ENCODE measurements around the gene CNPY1.

The CNPY1 gene

DNA sequence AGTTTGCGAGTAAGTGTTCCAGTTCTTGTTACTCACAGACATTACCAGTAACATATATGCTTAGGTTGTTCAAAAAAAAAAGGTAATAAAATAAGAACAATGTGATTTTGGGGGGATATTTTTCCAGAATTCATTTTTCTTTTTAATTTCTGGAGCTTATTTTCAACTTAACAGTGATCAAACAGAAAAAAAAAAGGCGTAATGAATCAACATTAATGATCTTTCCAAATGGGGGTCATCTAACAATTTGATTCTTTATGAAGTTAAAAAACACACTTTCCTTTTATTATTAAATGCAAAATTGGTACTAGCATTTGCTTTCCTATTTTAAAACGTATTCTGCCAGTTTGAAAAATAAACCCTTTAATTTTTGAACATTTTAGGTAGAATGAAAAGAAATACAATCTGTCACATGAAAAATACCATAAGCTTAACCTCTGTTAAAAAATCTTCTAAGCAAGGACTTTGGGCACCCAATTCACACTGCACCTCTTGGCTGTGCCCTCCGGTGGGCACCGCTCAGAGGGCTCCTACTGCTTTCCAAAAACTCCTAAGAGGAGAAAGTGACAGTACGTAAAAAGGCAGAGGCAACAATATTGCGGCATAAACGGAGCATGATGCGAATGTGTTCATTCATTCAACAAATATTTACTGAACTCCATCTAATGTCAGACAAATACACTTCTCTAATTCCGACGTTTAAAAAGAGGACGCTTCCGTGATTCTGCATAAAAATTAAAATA, 32.6 kb downstream of the CNPY1 start:
- no peak for DNase-seq (ENCODE audit: low read depth in 2 of 2)

DNA sequence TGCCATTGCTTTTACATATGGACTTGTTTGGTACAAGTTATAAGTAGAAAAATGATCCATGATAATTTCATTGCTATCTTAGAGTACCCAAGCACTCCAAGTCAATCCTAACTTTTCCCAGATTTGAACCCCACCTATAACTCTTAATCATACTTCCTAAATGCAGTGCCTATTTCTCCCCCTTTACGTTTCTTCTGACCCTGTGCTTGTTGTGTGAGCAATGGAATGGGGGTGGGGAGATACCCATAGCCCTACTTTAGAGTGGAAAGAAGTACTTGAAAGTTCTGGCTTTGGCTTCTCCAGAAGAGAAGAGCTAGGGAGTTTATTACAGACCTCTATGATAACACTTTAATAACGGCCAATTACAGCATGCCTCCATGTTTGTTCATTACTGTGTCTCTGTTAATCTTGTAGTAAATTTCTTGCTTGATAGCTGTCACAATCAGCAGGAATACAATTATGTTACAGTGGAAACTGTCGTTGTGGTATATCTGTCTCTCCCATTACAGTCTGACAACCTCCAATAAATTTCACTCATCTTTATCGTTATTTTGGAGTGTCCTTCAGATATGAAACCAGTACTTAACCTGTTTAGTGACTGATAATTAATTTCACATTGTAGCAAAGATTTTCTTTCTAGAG, 34.0 kb downstream of the CNPY1 start:
- DNase-seq (ENCODE audit: low read depth in 2 of 2): no peak

DNA sequence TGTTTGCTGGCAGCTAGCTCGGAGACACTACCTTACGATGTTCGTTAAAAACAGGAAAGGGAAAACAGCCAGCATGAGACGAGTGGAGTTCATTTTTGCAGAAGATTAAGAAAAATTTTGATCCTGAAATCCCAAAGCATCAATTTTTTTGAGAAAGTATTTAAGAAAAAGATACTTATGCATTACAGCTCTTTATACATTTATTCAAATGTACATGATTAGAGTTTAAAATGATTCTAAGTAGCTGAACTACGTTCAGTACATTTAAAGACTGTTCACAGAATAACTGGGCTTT, 34.7 kb downstream of the CNPY1 start:
- DNase-seq (ENCODE audit: low read depth in 2 of 2): no peak

DNA sequence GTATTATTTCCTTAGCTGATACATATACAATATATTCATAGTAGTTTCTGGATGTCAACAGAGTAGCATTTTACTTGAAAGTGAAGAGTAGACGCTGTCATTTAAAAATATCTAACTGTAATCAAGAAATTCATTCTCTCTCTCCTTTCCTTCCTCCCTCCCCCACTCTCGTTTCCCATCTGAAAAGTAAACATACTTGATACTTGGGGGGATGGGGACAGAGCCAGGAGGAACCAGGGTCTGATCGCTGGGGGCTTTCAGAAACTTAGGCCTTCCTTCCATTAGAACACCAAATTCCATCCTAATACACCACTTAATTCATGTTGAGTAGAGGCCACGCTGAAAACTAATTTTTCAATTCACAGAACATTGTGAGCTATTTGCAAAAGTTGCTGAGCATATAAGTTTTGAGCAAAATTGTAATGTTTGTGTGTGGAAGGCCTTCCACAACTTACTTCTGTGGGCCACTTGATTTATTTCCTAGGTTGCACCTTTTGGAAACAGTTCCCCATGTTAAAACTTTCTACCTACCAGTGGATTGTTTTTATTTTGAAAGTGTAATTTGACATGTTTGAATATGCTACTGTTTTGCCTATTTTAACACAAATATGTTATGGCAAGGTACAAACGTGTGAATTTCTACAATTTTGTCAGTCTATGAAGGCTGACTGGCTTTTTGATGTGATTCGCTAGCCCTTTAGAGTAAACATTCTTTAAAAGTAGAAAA, 35.2 kb downstream of the CNPY1 start:
- DNase-seq (ENCODE audit: low read depth in 2 of 2): no peak

DNA sequence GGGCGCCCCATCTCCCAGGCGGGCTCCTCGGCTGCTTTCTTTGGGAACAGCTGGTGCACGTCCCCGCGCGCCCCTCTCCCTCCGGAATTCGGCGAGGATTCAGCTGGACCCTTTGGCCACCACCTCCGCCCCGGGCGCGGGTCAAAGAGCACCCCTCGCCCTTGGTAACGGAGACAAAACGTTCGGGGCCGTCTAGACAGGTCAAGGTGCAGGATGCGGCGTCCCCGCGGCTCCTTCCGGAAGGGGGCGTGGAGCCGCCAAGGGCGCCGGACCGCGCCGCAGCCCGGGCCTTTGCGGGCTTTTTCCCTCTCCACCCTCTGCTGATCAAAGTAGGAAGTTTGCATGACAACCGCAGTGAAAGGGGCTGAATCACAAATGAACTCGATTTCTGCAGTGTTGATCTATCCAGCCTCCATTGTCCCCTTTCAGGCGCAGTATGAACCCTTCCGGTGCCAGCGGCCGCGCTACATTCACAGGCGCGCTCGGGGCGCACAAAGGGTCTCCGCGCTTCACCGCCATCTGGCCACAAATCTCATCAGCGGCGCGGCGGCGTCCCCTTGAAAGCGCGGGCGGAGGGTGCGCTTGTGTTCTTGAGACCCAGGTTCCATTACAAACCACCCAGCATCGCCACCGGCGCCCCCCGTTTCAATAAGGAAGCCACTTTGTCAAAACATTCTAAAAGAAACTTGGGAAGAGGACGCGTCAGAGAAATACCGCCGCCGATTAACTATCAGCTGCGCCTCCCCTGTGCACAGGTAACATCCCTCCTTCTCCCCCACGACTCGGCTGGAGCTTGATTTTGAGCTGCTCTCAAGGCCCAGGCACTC, 36.4 kb downstream of the CNPY1 start:
- DNase-seq (ENCODE audit: low read depth in 2 of 2): no peak

DNA sequence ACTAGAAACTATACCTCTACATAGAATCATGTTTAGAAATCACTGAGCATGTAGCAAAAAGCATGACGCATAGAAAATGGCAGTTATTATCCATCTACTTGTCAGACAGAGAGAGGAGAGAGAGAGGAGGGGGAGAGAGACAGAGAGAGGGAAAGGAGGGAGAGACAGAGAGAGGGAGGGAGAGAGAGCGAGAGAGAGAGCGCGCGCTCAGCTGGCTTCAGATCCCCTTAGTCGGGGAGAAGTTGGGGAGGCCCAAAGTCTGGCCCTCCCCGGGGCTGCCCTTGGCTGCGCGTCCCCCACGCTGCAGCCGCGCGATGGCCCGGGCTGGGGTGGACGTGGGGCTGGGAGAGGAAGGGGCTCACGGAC, 37.0 kb downstream of the CNPY1 start:
- DNase-seq (ENCODE audit: low read depth in 2 of 2): no peak

DNA sequence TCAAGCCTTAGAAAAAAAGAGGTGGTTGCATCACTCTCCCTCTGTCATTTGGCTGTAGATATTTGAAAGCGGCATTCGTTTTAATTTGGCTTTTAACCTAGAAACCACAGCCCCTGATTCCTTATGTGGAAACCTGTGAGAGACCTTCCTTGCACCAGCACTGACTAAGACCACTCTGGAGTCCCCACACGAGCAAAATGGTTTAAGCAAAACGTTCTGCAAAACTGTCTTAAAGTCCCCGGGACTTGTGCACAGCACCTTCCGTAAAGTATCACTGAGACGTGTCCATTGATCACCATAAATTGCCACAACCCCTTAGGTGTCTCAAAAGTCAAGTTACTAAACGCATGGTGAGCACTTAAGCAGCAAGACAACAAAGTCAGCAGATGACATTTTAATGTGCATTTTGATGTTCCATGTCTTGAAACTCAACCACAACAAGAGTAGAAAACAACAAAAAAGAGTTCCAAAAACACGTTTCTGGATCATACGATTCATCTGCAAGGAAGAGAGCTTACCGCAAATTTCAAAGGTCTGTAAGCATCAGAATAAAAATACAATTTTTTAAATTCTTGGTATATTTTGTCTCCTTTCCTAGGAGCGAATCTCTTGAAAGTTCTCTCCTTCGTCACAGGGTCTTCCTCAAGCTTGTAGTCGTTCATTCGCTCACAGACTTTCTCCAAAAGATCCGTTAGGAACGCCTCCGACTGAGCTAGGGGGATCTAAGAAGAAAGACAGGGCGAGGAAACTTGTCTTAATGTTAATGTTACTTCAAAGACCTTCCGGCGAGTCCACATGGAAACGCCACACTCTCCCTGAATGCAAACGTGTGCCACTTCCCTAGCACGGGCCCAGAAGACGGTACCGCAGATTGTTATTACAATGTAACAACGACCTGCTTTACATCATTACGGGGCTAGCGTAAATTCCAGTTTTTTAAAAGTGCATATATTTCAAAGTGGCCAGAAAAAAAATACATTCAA, 37.7 kb downstream of the CNPY1 start:
- no peak for DNase-seq (ENCODE audit: low read depth in 2 of 2)

DNA sequence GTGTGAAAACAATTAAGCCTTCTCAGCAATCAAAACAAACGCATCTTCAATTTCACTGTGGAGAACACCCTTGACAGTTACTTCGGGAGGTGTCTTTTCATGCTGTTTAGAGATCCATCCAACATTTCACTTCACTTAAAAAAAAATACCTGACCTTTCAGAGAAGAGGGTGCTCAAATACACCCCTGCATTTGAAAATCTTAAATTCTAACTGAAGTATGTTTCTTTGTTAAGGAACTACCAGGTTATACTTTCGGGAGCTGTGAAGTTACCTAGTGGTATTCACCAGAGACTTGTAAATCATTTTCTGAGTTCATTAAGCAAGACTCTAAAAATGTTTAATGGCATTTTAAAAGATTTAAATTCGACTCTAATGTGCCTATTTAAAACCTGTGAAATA, 38.8 kb downstream of the CNPY1 start:
- no peak for DNase-seq (ENCODE audit: low read depth in 2 of 2)

DNA sequence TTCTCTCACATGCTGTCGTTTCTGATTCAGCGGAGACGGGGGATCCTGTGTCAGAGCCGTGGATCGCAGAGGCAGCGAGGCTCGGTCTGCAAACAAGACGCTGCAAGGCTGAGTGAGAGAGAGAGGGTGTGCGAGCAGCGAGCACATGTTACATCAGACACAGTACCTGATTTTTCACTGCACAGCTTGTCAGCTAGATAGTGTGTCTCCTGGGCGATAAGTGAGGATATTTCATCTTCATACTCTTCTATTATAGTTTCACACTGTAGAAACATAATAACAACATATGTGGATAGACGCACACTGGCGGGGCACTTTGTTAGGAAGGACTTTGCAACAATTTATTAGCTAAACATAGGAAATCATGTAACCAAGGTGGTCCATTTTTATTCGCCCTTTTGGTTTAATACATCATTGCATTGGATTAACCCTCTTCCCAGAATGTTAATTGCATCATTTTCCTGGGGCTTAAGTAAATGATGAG, 39.5 kb downstream of the CNPY1 start:
- no peak for DNase-seq (ENCODE audit: low read depth in 2 of 2)

DNA sequence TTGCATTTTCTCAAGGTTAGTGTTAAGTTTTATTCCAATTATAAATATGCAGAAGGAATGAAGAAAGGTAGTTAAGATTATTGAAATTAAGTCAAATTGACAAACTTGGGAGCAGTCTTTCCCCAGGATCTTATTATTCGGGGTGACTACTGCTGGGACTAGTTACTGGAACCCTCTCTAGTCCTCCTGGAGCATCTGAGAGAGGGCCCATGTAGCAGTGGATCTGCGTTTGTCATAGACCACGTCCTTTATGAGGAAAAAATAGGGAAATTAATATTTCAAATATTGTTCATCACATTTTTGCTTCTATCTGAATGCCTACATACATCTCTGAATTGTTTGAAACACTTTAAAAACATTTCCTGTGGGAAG, 41.0 kb downstream of the CNPY1 start:
- no peak for DNase-seq (ENCODE audit: low read depth in 2 of 2)

DNA sequence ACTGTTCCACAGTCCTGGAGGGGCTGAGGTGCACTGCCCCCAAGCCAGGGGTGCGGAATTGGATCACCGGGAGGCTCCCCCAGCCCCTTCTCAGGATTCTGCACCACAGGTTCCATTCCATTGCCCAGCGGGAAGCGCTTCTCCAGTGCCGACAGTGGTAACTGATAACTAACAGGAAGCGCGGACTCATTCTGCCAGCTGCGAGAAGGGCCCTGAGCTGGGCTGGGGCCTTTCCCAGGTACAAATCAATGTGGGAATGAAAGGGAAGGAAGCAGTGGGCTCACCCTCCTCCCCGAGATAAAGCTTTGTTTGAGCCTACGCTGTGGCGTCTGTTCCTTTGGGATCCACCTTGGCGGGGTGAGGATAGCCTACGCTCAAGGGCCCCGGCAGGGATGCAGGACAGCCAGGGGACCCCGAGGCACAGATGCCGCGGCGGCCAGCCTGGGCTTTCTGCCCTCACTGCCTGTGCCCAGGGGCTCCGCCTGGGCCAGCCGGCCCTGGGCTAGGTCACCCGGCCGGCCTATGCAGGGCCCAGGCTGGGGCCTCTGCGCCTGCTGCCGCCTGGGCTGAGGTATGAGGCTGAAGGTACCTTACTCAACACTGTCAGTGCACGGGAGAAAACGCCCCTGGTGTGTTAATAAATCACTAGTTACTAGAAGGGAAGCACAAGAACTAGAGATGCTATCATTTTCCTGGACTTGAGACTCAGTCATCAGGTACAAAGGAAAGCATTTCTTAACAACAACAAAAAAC, 49.0 kb downstream of the CNPY1 start:
- DNase-seq (ENCODE audit: low read depth in 2 of 2): no peak

DNA sequence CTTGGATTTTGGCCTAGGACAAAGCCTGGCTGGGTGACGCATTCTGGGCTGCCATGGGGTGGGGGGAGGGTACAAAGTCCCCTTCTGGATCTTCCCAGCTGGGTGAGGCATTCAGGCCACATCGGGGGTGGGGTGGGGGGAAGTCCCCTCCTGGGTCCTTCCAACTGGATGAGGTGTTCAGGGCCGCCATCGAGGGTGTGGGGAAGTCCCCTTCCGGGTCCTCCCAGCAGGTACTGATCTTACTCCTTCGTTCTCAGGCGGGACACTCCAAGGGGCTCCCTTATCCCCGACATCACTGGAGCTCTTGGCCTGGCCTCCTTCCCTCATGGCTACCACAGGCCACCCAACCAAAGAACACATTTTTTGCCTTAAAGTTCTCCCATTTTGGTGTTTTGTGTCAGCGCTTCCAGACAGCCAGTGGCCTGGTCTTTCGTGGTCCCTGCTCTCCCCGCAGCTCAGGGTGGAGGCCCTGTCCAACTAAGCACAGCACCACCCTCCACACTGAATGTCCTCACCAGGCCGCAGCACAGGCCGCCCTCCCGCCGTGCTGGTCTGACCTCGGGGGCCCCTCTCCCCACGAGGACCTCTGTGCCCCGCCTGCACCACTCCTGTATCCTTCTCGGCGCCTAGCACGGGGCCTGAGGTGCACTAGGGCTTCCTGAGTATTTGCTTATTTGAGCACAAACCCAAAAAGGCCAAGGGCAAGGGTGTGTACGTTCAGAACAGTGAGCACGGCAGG, 49.9 kb downstream of the CNPY1 start:
- no peak for DNase-seq (ENCODE audit: low read depth in 2 of 2)

DNA sequence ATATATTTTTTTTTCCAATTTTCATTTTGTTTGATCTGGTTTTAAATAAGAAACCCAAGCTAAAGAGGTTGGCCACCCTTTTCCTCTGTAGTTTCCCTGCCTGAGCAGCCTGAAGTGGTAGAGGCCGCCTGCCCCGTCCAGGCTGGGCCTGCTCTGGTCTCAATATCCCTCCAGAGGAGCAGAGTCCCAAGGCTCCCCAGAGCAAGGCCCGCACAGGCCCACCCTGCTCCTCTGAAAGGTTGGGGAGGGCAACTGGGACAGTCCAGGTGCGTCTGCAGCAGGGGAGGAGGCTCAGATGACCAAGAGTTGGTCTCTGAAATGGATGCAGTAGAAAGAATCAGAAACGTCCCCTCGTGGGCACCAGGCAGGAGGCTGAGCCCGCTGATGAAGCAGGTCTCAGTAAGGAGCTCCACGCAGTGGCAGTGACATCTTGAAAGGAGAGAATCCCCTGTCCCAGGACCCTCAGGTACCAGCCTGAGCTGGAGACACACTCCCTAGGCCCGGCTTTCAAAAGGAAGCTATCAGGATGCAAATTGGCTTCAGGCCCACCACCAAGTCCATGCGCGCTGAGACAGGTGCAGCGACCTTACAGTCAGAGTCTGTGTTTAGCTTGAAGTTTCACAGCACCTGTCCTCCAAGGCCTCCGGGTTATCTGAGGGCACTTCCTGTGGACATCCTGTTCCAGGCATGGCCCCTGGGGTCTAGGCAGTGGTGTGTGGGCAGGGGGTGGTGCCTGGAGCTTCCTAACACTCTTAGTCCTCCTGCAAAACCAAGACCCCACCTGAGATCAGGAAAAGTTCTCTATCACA, 50.7 kb downstream of the CNPY1 start:
- DNase-seq (ENCODE audit: low read depth in 2 of 2): no peak

DNA sequence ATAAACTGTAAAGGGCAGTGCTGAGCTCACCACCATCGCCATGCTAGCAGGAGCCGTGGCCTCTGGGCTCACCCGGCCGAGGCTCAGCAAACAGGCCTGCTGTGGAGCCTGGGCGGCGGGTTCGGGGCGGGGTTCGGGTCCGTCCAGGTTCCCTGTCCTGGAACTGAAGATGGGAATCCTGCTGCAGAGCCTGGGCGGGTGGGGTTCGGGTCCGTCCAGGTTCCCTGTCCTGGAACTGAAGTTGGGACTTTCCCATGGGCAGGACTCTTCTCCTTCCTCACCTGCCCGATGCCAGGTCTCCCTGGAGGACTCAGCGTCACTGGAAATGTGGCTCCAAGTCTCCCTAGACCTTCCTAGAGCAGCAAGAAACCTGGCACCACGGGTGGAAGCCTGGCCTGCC, 51.8 kb downstream of the CNPY1 start:
- no peak for DNase-seq (ENCODE audit: low read depth in 2 of 2)

DNA sequence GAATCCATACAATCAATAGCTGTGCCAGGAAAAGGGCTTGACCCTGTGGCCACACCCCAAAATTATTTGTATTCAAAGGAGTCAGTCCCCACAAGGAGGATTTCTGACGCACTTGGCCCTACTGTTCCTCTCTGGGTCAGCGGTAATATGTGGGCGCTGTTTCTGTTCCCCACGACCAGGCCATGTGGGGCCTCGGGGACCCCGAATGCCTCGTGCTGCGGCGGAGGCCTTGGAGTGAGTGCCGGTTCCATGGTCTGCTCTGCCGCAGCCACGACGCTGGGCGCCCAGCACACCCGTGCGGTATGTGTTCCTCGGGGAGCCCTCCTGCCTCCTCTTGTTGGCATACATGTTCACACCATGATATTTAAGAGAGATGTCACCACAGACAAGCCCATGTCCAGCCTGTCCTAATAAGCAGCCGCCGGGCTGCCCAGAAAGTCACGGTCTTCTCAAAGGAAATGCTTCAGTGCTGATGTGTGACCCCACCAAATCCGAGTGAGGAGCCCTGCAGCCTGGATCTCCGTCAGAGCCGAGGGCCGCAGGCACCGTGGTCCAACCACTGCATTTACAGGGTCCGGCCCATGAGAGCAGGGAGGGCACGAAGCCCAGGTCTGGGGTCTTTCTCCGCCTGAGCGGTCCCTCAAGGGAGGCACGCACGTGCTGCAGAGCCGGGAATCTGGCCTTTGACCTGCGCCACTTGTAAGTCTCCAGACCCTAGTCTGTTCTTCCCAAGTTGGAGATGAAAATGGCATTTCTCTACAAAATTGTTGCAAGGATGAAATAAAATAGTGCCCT, 52.4 kb downstream of the CNPY1 start:
- DNase-seq (ENCODE audit: low read depth in 2 of 2): no peak

DNA sequence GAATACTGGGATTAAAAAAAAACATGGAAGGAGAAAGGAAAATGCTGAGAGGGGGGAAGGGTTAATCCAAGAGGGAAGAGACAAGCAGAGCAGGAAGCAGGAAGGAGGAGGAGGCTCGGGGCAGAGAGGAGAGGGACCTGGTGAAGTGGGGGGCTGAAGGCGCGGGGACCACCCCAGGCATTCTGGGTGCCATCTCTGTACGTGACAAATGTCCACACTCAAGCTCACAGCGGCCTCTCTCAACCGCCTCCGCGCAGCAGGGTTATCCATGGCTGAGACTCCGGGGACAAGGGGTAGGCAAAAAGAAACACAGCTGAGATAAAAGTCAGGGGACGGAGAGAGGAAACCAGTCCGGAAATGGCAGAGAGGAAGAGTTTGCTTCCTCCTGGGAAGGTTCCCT, 54.5 kb downstream of the CNPY1 start:
- no peak for DNase-seq (ENCODE audit: low read depth in 2 of 2)

DNA sequence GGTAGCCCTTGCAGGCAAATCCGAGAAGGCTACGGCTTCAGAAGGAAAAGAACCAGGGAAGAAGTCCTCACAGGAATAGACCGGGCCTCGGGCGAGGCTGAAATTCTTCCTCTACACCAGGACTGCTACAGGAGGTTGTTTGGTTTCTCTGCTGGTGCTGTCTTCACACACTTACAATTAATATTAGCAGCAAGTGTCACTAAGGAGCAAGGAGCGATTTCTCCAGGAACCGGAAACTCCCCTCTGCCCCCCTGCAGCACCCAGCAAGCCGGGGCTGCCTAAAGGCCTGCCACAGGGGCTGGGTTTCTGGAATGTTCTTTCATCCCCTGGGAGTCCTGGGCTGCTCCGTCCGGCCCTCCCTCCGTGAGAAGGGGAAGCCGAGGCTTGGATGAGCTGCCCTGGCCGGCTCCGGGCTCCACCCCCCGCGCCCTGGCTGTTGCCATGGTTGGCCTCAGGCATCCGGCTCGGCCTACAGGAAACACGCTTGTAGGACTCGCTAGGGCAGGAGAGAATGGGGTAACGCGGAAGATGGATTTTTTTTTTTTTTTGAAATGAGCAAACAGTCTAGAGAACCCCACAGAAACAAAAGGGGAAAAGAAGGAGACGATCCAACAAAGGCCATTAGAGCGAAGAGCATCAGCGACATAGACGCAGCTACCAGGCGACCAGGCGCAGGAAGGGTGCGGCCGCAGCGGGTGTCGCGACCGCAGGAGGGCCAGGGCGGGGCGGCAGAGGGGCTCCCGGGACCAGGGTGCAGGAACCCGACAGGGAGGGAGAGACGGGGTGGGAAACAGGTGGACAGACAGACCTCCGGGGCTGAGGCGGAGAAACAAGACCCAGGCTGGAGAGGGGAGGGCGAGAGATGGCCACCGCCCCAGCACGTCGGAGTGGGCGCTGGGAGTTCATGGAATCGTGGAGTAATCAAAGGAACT, 55.4 kb downstream of the CNPY1 start:
- DNase-seq (ENCODE audit: low read depth in 2 of 2): no peak

Data from fibroblast of skin of left biceps (primary cell).